Hematopoietic multipotent progenitor cell treated with erythropoietin and hydrocortisone succinate and interleukin-3 and kit ligand, for 15 days (in vitro differentiated cells): ENCODE results near the gene NAALADL1.
A peak's percentile ranks its signal among the peaks of the same experiment; 100 is the strongest.

ENCODE experiments used
- DNase-seq: peaks from one replicate; pipeline ENCODE4 v3.0.0-alpha.2; 2015; ENCODE audit warnings: low spot score

The NAALADL1 gene, protein sequence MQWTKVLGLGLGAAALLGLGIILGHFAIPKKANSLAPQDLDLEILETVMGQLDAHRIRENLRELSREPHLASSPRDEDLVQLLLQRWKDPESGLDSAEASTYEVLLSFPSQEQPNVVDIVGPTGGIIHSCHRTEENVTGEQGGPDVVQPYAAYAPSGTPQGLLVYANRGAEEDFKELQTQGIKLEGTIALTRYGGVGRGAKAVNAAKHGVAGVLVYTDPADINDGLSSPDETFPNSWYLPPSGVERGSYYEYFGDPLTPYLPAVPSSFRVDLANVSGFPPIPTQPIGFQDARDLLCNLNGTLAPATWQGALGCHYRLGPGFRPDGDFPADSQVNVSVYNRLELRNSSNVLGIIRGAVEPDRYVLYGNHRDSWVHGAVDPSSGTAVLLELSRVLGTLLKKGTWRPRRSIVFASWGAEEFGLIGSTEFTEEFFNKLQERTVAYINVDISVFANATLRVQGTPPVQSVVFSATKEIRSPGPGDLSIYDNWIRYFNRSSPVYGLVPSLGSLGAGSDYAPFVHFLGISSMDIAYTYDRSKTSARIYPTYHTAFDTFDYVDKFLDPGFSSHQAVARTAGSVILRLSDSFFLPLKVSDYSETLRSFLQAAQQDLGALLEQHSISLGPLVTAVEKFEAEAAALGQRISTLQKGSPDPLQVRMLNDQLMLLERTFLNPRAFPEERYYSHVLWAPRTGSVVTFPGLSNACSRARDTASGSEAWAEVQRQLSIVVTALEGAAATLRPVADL

DNA sequence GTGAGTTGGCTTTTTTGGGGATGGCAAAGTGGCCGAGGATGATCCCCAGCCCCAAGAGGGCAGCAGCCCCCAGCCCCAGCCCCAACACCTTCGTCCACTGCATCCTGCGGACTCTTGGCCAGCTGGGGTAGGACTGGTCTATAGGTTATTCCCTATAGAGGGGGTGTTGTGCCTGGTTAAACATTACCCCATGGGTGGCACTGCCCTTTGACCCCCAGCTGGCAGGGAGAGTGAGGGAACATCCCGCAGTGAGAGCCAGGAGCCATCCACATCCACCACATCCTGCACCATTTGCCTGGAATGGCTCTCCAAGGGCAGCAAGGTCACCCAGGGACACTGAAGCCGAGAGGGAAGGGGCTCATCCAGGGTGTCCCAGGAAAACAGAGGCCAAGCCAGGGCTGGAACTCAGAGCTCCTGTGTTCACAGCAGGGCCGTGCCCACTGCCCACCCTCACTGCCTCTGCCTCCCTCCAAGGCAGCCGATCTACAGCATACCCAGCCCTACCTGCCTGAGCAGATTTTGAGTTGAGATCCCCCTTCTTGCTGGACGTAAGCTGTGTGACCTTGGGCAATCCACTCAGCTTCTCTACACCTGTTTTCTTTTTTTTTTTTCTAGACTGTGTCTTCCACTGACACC lies at the start of gene NAALADL1:
Gene NAALADL1 (minus strand): TSS at position 135 of the 636 bp plus-strand sequence. CDS start 32 bp downstream, at position 103.
- DNase-seq = no peak

DNA sequence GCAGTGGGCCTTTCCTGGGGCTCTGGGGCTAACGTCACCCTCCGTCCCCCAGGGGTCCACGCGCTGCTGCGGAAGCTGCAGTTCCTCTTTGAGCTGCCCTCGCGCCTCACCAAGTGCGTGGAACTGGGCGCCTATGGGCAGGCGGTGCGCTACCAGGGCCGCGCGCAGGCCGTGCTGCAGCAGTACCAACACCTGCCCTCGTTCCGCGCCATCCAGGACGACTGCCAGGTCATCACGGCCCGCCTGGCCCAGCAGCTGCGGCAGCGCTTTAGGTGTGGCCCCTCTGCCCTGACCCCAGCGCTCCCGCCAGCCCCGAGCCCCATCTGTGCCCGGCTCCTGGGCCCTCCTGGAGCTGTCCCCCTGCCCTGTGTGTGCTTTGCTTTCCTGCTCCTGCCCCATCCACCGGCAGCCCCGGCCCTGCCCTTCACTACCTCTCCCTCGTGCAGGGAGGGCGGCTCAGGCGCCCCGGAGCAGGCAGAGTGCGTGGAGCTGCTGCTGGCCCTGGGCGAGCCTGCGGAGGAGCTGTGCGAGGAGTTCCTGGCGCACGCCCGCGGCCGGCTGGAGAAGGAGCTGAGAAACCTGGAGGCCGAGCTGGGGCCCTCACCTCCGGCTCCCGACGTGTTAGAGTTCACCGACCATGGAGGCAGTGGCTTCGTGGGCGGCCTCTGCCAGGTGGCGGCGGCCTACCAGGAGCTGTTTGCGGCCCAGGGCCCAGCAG lies 49.6 kb upstream of the NAALADL1 start:
- no peak for DNase-seq

DNA sequence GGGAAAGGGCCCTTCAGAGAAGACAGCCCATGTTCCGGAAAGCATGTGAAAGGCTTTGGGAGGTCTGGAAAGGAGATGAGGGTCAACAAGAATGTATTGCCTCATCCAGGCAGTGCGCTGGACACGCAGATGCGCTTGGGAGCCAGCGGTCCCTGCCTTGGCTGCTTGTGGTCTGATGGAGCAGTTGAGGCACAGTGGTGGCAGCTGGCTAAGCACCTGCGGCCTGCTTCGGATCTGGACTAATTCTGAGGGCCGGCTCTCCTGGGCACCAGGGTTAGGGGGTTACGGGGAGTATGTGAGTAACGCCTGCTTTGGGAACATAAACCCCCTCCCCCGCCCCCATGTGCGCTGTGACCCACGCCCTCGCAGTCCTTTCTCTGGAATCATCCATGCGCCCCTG lies 48.7 kb upstream of the NAALADL1 start:
- no peak for DNase-seq

DNA sequence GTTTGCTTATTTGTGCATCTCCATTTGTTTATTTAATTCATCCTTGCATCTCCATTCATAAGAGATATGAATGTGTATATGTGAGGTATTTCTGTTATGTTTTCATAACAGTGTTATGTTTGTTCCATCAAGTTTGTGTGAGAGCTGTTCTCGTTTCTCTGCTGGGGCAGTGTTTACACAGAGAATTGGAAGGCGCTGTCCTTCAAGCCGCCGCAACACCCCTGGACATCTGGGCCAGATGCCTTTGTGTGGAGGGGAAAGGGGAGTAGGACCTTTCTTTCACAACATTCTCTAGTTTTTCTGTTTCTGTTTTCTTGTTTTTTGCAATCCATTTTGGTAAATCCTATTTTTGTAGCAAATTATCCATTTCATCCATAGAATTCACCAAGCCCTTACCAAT lies 46.3 kb upstream of the NAALADL1 start:
- no peak for DNase-seq

DNA sequence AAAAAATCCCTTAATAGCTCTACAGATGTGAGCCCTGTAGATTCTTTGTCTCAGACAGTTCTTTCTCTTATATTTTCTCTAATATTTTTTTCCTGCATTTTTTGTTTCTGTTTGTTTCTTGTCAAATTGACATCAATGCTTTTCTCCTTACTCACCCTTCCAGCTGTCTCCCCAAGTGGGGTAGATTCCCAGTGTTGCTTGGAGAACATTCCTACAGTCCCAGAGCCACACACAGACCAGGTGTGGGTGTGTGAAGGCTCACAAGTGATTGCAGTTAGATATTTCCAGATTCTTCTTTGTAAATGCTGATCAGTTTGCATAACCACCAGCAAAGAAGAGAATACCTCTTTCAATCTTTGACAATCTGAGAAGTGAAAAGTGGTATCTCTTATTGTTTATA lies 45.1 kb upstream of the NAALADL1 start:
- no peak for DNase-seq

DNA sequence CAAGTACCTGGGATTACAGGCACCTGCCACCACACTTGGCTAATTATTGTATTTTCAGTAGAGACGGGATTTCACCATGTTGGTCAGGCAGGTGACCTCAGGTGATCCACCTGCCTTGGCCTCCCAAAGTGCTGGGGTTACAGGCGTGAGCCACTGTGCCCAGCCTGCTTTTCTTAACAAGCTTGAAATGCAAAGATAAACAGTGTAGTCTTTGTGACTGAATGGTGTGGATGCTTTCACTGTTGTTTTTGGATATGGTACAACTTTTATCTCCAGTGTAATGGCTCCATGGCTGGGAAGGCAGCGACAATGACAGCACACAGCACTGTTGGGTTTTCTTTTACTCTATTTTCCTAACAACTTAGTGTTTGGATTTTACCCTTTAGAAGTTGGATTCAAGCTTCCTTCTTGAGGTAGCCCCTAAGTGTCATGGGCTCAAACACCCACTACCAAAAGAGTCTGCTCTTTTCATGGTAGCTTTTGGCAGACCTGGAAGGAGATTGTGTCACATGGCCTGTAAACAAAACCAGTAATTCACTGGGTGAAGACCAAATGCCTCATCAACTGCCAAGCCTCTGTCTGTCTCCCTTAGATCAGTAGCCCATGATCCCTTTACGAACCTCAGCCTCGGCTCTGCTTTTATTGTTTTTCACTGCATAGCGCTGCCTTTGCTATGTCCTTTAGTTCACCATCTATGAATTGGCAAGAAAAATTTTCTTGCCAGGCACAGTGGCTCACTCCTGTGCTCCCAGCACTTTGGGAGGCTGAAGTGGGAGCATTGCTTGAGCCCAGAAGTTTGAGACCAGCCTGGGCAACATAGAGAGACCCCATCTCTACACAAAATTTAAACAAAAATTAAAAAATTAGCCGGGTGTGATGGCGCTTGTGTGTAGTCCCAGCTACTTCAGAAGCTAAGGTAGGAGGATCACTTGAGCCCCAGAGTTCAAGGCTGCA lies 44.1 kb upstream of the NAALADL1 start:
- no peak for DNase-seq

DNA sequence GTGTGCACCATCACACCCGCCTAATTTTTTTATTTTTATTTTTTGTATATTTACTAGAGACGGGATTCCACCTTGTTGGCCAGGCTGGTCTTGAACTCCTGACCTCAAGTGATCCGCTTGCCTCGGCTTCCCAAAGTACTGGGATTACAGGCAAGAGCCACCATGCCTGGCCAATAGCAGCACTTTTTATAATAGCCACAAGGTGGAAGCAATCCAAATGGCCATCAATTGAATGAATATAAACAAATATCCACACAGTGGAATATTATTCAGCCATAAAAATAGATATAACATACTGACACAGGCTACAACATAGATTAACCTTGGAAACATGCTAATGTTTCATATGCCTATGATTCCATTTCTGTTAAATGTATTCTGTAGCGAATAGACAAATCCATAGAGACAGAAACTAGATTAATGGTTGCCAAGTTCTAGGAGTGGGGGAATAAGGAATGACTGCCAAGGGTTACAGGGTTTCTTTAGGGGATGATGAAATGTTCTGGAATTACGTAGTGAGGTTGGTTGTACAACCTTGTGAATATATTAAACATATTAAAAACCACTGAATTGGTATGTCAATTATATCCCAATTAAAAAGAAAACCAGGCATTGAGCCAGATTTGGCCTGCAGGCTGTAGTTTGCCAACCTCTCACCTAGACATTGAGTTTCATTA lies 42.5 kb upstream of the NAALADL1 start:
- no peak for DNase-seq

DNA sequence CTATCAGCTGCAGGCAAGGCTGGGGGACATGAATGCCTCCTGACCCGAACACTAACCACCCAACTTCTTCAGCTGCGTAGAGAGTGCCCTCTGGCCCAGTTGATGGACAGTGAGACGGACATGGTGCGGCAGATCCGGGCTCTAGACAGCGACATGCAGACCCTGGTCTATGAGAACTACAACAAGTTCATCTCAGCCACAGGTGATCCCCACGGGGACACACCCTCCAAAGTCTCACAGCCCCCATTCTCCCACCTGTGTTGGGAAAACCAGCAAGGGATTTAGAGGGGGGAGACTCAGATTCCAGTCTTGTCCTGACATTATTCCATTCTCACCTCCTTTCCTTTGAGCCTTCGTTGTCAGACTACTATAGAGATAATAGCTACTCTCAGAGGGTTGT lies 38.6 kb upstream of the NAALADL1 start:
- DNase-seq = no peak

DNA sequence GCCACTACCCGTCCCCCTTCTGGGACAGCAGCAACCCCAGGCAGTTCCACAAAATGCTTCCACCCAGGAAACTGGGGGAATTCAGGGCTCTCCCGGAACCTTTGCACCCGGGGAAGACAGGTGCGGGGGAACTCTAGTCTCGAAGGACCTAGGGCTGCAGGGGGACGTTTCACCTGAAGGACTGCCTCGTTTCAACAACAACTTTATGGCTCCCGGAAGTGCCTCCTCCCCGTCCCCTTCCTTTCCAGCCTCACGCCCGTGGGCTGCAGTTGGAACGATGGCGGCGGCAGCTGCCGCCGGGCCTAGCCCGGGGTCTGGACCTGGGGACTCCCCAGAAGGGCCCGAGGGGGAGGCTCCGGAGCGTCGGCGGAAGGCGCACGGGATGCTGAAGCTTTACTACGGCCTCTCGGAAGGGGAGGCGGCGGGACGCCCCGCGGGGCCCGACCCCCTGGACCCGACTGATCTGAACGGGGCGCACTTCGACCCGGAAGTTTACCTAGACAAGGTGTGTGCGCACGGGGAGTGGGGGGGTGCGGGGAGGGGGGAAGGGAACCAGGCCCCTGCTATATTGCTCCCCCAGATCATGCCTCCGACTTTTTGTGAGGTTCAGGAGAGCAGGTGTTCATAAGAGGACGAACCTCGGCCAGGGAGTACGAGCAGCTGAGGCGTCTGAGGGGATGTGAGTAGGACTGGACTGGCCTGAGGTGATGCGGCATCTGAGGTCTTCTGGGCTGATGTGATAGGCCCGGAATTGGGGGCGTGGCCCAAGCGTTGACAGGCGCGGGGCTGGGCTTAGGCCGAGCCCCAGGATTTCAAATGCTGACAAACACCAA lies 37.8 kb upstream of the NAALADL1 start, which contains the start of gene VPS51:
Gene VPS51 (plus strand): TSS at position 241 of the 833 bp plus-strand sequence. CDS start 37 bp downstream, at position 278.
- peak; percentile 95 for DNase-seq

DNA sequence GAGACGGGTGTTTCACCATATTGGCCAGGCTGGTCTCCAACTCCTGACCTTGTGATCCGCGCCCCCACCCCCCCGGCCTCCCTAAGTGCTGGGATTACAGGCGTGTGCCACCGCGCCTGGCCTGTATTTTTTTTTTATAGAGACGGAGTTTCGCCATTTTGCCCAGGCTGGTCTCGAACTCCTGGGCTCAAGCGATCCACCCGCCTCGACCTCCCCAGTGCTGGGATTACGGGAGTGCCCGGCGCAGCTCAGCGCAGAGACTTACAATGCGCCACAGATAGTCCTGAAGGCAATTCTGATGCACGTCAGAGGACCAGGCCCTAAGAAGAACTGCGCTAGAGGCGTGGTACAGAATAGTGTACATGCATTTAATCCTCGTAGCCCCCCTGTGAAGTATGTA lies 37.1 kb upstream of the NAALADL1 start:
- DNase-seq = no peak

DNA sequence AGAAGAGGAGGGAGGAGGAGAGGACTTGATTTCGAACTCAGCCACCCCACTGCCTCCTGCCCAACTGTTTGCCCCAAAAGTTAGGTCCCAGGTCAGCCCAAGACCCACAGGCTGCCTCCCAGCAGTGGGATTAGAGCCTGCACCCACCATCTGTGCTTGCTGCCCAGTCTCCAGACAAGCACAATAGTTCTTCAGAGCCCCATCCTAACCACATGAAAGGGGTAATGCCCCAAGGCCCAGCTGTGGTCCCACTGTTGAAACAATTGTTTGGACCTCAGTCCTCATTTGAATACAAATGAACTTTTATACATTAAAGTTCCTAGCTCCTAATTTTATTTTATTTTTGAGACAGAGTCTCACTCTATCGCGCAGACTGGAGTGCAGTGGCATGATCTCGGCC lies 32.3 kb upstream of the NAALADL1 start:
- no peak for DNase-seq

DNA sequence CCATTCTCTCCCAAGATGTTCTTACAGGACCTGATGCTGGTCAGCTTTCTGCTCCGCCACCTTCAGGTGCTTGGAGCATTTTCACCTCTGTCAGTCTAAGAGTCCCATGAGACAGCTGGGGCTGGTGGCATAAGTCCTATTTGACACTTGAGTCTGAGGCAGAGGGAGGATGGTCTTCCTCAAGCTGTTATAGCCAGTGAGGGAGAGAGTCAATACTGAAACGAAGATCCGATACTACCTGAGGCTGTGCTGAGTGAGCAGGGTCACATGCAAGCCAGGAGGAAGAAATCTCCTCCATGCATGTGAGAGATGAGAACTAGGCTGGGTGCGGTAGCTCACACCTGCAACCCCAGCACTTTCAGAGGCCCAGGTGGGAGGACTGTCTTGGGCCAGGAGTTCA lies 31.3 kb upstream of the NAALADL1 start:
- no peak for DNase-seq

DNA sequence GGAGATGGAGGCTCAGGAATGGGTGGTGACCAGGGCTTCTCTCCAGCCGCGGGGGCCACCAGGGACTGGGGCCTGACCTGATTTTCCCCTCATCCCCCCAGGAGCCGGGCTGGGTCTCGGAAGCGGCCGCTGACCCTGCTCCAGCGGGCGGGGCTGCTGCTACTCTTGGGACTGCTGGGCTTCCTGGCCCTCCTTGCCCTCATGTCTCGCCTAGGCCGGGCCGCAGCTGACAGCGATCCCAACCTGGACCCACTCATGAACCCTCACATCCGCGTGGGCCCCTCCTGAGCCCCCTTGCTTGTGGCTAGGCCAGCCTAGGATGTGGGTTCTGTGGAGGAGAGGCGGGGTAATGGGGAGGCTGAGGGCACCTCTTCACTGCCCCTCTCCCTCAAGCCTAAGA lies 29.5 kb upstream of the NAALADL1 start:
- no peak for DNase-seq

DNA sequence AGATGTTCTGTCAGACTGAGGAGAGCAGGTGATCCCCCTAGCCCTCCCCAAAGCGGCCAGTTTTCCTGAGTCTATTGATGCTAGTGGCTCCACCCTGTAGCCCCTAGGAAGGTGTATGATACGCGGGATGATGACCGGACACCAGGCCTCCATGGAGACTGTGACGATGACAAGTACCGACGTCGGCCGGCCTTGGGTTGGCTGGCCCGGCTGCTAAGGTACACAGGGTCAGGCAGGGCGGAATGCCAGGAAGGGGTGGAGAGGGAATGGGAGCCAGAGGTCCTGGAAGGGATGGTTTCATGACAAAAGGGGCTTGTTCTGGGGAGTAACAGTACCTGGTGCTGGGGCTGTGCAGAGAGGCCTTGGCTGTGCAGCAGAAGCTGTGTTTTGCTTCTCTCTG lies 28.9 kb upstream of the NAALADL1 start:
- no peak for DNase-seq

DNA sequence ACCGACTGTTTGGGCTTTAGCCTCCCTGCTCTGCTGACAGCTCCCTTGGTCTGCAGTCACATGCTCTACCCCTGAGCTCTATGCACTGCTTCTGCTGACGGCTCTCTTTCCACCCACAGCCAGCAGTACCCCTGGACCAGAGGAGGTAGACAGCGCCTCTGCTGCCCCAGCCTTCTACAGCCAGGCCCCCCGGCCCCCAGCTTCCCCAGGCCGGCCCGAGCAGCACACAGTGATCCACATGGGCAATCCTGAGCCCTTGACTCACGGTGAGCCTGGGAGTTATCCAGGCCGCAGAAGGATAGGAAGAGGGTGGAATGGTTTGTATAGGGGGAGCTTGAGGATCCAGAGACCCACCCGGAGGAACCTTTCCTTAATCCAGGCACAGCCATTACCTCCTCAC lies 28.5 kb upstream of the NAALADL1 start:
- DNase-seq = no peak

DNA sequence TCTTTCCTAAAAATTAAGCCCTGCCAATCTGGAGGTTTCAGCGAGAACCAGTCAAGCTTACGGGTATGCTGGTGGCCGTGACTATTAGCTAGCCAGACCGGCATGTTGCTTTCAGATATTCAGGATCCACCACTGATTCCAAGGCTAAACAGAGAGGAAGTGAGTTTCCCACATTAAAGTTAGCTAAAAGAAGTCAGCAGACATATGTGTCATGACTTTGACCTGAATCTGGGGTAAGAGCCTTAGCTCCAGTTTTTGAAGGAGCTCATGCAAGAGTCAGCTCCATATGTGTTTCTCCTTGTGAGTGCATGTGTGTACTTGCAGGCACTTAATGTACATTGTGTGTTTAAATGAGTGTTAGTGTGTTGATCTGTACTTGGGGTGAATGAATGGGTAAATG lies 27.1 kb upstream of the NAALADL1 start:
- DNase-seq = no peak

DNA sequence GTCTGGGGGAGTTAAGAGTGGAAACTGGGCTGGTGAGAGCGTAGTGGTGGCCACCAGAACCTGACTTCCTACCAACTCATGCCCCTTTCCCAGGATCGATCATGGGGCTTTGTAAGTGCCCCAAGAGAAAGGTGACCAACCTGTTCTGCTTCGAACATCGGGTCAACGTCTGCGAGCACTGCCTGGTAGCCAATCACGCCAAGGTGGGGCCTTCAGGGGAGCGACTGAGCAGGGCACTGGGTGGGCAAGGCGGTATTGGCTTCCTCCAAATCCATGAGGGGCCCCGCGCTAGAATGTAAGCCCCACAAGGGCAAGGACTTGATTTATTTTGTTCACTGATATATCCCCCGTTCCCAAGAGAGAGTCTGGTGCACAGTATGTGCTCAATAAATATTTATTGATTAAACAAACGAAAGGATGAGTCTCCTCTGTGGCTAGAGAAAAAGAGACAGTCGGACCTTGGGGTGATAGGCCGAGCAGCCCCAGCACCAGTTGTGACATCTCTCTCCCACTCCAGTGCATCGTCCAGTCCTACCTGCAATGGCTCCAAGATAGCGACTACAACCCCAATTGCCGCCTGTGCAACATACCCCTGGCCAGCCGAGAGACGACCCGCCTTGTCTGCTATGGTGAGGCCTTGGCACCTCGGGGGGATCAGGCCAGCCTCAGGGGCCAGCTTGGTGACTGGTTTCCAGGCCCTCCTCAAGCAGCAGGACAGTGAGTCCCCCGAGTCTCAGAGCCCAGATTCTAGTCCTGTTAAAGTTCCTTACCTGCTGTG lies 26.4 kb upstream of the NAALADL1 start:
- DNase-seq = no peak

DNA sequence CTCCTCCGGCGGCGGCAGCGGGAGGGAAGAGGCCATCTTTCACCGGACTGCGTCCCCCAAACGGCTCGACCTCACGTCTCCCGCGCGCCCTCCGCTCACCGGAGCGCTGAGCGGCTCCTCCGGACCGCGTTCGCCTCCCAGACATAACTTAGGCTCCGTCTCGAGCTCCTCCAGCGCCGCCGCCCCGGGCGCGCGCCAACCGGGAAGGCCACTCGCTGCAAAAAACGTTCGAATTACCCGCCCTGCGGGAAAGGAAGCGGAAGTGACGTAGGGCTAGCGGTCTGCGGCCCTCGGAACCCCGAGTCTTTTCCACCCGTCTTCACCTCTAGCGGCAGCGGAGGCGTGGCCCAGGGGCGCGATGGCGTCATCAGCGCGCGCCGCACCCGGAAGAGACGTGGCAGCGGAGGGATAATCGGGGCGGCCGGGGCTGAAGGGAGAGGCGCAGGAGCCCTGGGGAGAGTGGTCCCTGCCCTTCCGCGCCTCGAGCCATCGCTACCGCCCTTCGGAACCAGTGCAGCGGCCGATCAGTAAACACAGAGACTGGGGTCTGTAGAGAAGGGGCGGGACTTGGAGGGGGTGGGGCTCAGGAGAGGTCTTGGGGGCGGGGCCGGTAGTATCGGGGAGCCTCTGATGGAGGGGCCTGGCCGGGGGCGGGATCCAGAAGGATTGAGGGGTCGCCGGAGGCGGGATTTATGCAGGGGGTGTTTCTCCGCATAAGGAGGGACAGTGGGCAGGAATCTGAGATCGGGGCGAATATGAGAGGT lies 25.7 kb upstream of the NAALADL1 start, which contains the start of the genes CDCA5 and ZFPL1:
Gene CDCA5 (minus strand): TSS at position 207 of the 764 bp plus-strand sequence. CDS start 62 bp downstream, at position 145.
Gene ZFPL1 (plus strand): TSS at position 389 of the 764 bp plus-strand sequence. CDS start 477 bp downstream, outside the sequence.
- DNase-seq = peak; percentile 98
